Measurements from ENCODE around the gene ST8SIA4.

Gene ST8SIA4

GRCh38 chr5:100779669-100780375, 123.3 kb downstream of the ST8SIA4 start:
- DNase-seq = no peak

- DNase-seq = no peak
Measured at GRCh38 chr5:100777680-100778300, 125.3 kb downstream of the ST8SIA4 start.

GRCh38 chr5:100775533-100775855, 127.6 kb downstream of the ST8SIA4 start:
- DNase-seq = no peak

- no peak for DNase-seq
Measured at GRCh38 chr5:100772548-100772947, 130.5 kb downstream of the ST8SIA4 start.

DNA sequence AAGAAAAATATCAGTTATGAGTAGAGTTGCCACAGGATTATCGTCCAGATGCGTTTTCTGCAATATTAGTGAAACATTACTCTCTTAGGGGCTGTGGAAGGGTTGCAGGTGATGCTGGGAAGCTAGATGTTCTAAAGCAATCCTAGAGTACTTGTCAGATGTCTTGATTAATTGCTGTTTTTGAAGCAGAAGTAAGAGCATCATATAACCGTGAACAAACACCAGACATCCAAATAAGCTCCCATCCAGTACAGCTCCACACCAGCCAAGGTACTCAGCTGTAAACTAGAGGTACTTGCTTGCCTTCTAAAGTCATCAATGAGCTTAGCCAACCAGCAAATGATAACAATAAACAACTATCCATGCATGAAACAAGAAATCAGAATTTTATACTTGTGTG, 131.1 kb downstream of the ST8SIA4 start:
- DNase-seq = no peak

DNA sequence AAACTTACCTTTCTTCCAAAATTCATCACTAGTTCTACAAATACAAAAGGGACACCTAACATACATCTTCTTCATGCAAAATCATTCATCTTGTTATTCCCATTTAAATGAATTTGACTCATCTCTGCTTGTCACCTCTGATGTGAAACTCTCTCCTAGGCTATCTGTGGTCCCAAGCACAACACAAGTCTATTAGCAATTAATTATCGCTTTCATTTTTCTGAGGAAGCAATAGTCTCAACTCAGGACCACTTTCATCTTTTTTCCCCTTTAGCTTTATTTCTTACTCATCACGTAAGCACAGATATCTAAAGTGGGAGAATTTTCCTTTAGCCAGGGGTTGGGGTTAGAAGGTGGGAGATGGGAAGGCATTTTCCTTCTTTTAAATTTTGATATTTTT, 131.9 kb downstream of the ST8SIA4 start:
- DNase-seq = no peak

- DNase-seq = no peak
Measured at GRCh38 chr5:100768221-100768620, 134.9 kb downstream of the ST8SIA4 start.

DNA sequence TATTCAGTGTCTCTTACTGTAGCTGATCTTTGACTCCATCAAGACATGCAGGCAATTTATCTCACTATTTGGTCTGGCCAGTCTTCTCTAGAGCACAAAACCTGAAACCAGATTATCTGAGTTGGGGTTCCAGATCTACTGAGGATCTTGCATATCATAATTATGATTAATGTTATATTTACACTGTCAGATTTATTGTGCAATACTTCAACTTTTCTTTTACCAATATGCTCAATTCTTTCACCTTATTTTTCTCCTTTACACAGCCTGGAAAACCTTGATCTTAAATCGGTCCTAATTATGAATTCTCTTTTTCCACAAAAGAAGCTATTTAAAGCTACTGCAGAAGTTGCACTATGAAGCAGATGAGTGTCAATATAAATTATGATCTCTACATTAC, 140.1 kb downstream of the ST8SIA4 start:
- DNase-seq = no peak

DNA sequence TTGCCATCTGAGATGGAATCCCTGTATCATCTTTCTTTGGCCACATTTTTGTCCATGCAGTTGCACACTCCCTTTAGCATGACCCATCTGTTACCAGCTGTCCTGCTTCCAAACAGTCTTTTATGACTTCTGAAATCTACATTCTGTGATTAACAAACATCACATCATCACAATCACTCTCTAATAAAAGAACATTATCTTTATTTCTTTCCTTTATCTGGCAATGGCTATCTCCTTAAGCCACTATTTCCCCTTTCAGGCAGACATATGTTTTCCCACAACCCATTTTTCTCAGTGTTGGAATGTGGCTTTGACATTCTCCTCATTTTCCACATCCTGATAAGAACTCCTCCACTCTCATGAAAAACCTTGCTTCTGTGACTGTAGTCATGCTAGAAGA, 141.0 kb downstream of the ST8SIA4 start:
- DNase-seq = no peak

GRCh38 chr5:100761192-100761591, 141.9 kb downstream of the ST8SIA4 start:
- no peak for DNase-seq

GRCh38 chr5:100760688-100761087, 142.4 kb downstream of the ST8SIA4 start:
- no peak for DNase-seq

GRCh38 chr5:100758780-100759179, 144.3 kb downstream of the ST8SIA4 start:
- no peak for DNase-seq

GRCh38 chr5:100758306-100758705, 144.8 kb downstream of the ST8SIA4 start:
- no peak for DNase-seq

GRCh38 chr5:100757618-100758017, 145.5 kb downstream of the ST8SIA4 start:
- DNase-seq = no peak
